ENCODE results near the gene KCNIP1.

DNA sequence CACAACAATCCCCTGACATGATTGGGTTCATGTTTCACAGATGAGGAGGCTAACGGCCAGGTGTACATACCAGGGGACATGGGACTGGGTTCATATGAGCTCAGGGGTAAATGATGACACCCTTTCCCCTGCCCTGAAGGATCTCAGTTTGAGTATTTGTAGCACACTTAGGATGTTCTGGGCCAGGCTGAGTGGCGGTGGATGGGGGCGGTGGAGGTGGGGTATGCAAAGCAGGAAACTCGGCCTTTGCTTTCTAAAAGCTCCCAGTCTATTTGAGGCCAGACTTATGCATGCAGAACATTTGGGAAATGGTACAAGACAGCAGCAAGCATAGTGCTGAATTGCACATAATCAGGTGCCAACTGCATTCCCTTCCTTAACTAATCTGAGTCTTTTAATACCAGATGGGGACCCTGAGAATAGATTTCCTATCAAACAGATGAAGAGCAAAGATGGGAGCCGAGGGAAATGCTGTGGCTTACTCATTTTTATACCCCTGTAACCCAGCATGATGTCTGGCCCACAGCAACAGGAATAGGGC, 4.9 kb upstream of the KCNIP1 start:
- TF ChIP-seq POLR2A (IDR thresholded peaks at IDR 0.05; ENCODE audit: low read length) (no peak), GATA1 (IDR thresholded peaks at IDR 0.05; ENCODE audit: low read depth, low read length) (no peak)

Data from erythroblast (primary cell).